Hindlimb muscle (tissue), 1 donor: ENCODE measurements around the gene OR5K1. TPM values are rescaled to one million over a fixed set of nuclear protein-coding genes. Genes with fewer than 3 reads are reported as not detected.

ENCODE experiments used
- DNase-seq: peaks from one replicate; pipeline ENCODE4 v3.0.0-alpha.2; 2013
- polyA plus RNA-seq: library from polyadenylated mRNA; unstranded; fragments of 120-200 nt; gene quantifications from one replicate; pipeline ENCODE4 v1.2.1, GENCODE V29; 2013; ENCODE audit not compliant: insufficient read length

Gene OR5K1
- polyA plus RNA-seq, 1 donor = not detected

DNA sequence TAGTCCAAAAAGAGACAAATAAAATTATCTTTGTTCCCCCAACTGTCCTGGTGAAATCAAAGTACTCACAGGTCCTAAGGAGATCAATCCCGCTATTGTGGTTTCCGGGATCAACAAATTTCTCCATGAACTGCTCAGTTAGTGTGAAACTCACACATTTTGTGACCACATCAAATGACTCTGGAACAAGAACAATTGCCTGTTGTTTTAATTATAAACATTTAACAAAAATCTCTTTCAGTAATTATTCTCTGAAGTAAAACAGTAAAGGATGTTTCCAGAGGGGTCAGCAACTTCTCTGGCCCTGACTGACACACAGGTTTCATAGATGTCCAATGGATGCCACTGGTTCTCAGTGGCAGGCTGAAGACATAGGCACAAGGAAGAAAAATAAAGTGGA, 55.8 kb downstream of the OR5K1 start:
- no peak for DNase-seq

- no peak for DNase-seq
These were observed 56.4 kb downstream of the OR5K1 start for GRCh38 chr3:98519351-98519750.

DNA sequence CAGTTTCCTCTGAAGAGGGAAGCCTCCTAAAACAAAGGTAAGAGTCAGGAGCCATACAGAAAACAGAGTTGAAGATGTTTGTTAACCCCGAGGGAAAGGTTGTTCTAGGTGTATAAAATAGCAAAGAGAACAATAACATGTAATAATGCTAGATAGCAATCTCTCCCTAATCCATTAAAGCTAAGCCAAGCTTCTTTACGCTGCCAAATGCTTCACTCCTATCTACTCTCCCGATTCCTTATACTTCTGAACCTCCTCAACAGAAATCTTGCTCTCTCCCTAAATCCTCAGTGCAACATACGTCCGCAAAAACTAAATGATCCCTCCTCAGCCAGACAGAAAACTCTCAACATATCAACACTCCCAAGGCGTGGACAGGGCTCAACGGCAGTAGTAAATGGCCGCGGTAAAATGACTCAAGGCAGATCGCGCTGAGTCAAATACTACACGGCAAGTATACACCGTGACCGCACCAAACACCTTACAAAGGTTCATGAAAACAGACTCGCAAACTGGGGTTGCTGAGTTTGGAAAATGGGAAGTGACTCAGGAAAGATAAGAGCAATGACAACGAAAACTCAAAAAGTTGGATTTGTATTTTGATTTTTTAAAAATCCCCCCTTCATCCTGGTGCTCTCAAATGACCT, 59.0 kb downstream of the OR5K1 start:
- DNase-seq = peak; percentile 1

Other genes with a start within 250 kb of the OR5K1 start
- not detected for gene OR5H6, start 199.0 kb upstream of the OR5K1 start, polyA plus RNA-seq
- gene OR5H2, start 180.7 kb upstream of the OR5K1 start, polyA plus RNA-seq = not detected
- not detected for gene OR5K4, start 109.3 kb upstream of the OR5K1 start, polyA plus RNA-seq
- gene OR5K3, start 72.5 kb upstream of the OR5K1 start, polyA plus RNA-seq = not detected
- not detected for gene OR5K2, start 34.5 kb downstream of the OR5K1 start, polyA plus RNA-seq
- gene CLDND1, start 59.7 kb downstream of the OR5K1 start, polyA plus RNA-seq = 76.8 TPM
- not detected for gene GPR15, start 68.8 kb downstream of the OR5K1 start, polyA plus RNA-seq
- gene CPOX, start 130.4 kb downstream of the OR5K1 start, polyA plus RNA-seq = 13.7 TPM